Neutrophil (primary cell): Measurements from ENCODE around the gene CCDC88C.

Experiments
- H3K27ac ChIP-seq: fragments of 200-600 bp; sonication (generic); 2 replicates; pipeline ENCODE4 v1.5.1; 2016; ENCODE audit warnings: mild to moderate bottlenecking, moderate library complexity
- H3K27me3 ChIP-seq: fragments of 200-600 bp; sonication (generic); 2 replicates; pipeline ENCODE4 v1.6.0; 2016; ENCODE audit warnings: mild to moderate bottlenecking
- H3K36me3 ChIP-seq: fragments of 200-600 bp; sonication (generic); 2 replicates; pipeline ENCODE4 v1.5.1; 2017
- H3K4me1 ChIP-seq, 2 experiments: fragments of 200-600 bp in 1 of 2; sonication (generic) in 1 of 2; 1 replicate in 1 of 2; 2 replicates in 1 of 2; pipeline versions ENCODE4 v1.5.1 to v1.6.1; 2013 to 2016; ENCODE audit warnings: low read depth in 1 of 2, low read length in 1 of 2, mild to moderate bottlenecking in 1 of 2, moderate library complexity in 1 of 2; ENCODE audit not compliant: control insufficient read depth in 1 of 2, insufficient read depth in 1 of 2
- H3K4me3 ChIP-seq, 2 experiments: fragments of 200-600 bp in 1 of 2; sonication (generic) in 1 of 2; 1 replicate in 1 of 2; 2 replicates in 1 of 2; pipeline ENCODE4 v1.5.1; 2013 to 2016; ENCODE audit warnings: low read depth in 1 of 2, low read length in 1 of 2, mild to moderate bottlenecking in 1 of 2, moderate library complexity in 1 of 2
- H3K9me3 ChIP-seq: fragments of 200-600 bp; sonication (generic); 2 replicates; pipeline ENCODE4 v1.5.1; 2016
- CTCF ChIP-seq: fragments of 200-600 bp; sonication (generic); IDR thresholded peaks from 2 replicates; pipeline ENCODE4 v1.5.1; 2016; ENCODE audit warnings: antibody characterized with exemption

The CCDC88C gene

GRCh38 chr14:91375720-91376452 lies 41.7 kb downstream of the CCDC88C start:
- Histone ChIP-seq H3K36me3 (no peaks in the 10 kb centered on the region), H3K4me3 (no peak overlapping the region)
- TF ChIP-seq CTCF: no peak

GRCh38 chr14:91374879-91375702 lies 42.5 kb downstream of the CCDC88C start:
- Histone ChIP-seq H3K27ac (peak overlapping the region; percentile 23), H3K36me3 (no peaks in the 10 kb centered on the region), H3K9me3 (no peaks in the 10 kb centered on the region), H3K4me3 (no peak overlapping the region), H3K27me3 (no peaks in the 10 kb centered on the region), H3K4me1 (peaks cover 64 to 74% of the 10 kb centered on the region in 2 experiments)
- TF ChIP-seq CTCF: no peak

More at GRCh38 chr14:91375720-91376452, 41.7 kb downstream of the CCDC88C start:
- Histone ChIP-seq H3K27ac (peak overlapping the region; percentile 84), H3K4me1 (peaks cover 70 to 82% of the 10 kb centered on the region in 2 experiments), H3K27me3 (no peaks in the 10 kb centered on the region), H3K9me3 (no peaks in the 10 kb centered on the region)

GRCh38 chr14:91374287-91374878 lies 43.2 kb downstream of the CCDC88C start:
- Histone ChIP-seq H3K27ac (peak overlapping the region; percentile 23), H3K4me1 (peaks cover 57 to 67% of the 10 kb centered on the region in 2 experiments)

GRCh38 chr14:91373591-91374254 lies 43.9 kb downstream of the CCDC88C start:
- no peaks in the 10 kb centered on the region for H3K9me3 ChIP-seq
- no peaks in the 10 kb centered on the region for H3K27me3 ChIP-seq
- H3K4me1 ChIP-seq: peaks cover 50 to 60% of the 10 kb centered on the region in 2 experiments
- no peak overlapping the region for H3K4me3 ChIP-seq
- peak overlapping the region; percentile 62 for H3K27ac ChIP-seq
- no peak for TF ChIP-seq CTCF
- H3K36me3 ChIP-seq: no peaks in the 10 kb centered on the region

More at GRCh38 chr14:91374287-91374878, 43.2 kb downstream of the CCDC88C start:
- no peak for TF ChIP-seq CTCF
- H3K36me3 ChIP-seq: no peaks in the 10 kb centered on the region
- H3K9me3 ChIP-seq: no peaks in the 10 kb centered on the region
- H3K27me3 ChIP-seq: no peaks in the 10 kb centered on the region
- H3K4me3 ChIP-seq: no peak overlapping the region
